Measurements from ENCODE around the gene MCUB.

Gene MCUB

DNA sequence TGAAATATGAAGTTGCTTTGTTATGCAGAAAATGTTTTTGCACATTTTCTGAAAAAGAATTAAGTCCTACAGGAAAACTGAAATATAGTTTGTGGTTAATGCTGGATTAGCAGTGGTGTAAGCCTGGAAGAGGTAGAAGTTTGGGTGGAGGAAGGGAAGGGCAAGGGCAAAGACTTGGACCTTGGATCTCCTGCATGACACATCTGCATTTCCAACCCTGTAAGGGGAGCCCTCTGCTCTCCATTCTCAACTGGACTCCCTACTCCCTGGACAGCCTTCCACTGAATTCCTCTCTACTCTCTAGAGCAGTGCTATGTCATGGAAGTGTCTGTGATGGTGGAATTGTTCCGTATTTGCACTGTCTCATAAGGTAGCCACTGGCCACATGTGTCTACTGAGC is 138.6 kb downstream of the MCUB start:
- Histone ChIP-seq H3K36me3 (replicated peaks) (no peaks in the 10 kb centered on the region), H3K27ac (no peak overlapping the region), H3K4me3 (ENCODE audit: low read depth, low read length) (no peak overlapping the region), H3K27me3 (replicated peaks) (no peaks in the 10 kb centered on the region)
- TF ChIP-seq, protein P1, sequence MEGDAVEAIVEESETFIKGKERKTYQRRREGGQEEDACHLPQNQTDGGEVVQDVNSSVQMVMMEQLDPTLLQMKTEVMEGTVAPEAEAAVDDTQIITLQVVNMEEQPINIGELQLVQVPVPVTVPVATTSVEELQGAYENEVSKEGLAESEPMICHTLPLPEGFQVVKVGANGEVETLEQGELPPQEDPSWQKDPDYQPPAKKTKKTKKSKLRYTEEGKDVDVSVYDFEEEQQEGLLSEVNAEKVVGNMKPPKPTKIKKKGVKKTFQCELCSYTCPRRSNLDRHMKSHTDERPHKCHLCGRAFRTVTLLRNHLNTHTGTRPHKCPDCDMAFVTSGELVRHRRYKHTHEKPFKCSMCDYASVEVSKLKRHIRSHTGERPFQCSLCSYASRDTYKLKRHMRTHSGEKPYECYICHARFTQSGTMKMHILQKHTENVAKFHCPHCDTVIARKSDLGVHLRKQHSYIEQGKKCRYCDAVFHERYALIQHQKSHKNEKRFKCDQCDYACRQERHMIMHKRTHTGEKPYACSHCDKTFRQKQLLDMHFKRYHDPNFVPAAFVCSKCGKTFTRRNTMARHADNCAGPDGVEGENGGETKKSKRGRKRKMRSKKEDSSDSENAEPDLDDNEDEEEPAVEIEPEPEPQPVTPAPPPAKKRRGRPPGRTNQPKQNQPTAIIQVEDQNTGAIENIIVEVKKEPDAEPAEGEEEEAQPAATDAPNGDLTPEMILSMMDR (IDR thresholded peaks at IDR 0.05; ENCODE audit: low read depth, low read length, missing control alignments): no peak
- DNase-seq: no peak
- in situ Hi-C loops (cut with HindIII; ENCODE audit: low pct_ligation_motif_present, low sequenced_read_pairs): no loop called here

DNA sequence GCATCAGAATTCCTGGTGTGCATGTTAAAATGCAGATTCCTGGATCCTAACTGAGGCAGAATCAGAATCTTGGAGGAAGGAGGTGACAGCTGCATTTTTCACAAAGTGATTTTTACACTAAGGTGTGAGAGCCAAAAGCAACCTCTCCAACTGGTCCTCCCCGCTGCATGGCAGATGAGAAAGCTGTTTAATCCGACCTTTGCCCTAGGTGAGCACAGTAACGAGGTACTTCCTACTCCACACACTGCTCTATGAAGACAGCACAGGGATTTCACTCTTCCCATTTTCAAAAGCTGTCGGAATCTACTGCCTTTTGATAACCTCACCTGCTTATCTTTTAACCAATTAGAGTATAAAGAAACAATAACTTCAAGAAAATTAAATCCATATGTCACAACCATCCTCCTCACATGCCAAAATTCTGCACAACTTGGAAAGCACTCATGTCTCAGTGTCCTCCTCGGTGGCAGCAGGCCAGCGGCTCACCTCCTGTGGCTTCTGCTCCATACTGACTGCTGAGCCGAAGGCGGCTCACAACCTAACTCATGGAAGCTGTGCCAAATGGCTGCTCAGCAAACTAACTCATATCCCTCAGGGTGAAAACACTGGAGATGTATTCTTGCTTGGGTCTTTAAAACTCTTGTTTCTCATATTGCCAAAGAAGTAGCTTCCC is 139.6 kb downstream of the MCUB start:
- H3K27ac ChIP-seq: no peak overlapping the region
- H3K4me3 ChIP-seq (ENCODE audit: low read depth, low read length): no peak overlapping the region
- H3K27me3 ChIP-seq (replicated peaks): no peaks in the 10 kb centered on the region
- TF ChIP-seq, protein P1 (IDR thresholded peaks at IDR 0.05; ENCODE audit: low read depth, low read length, missing control alignments): no peak
- in situ Hi-C loops (cut with HindIII; ENCODE audit: low pct_ligation_motif_present, low sequenced_read_pairs): no loop called here
- no peak for DNase-seq
- no peaks in the 10 kb centered on the region for H3K36me3 ChIP-seq (replicated peaks)

DNA sequence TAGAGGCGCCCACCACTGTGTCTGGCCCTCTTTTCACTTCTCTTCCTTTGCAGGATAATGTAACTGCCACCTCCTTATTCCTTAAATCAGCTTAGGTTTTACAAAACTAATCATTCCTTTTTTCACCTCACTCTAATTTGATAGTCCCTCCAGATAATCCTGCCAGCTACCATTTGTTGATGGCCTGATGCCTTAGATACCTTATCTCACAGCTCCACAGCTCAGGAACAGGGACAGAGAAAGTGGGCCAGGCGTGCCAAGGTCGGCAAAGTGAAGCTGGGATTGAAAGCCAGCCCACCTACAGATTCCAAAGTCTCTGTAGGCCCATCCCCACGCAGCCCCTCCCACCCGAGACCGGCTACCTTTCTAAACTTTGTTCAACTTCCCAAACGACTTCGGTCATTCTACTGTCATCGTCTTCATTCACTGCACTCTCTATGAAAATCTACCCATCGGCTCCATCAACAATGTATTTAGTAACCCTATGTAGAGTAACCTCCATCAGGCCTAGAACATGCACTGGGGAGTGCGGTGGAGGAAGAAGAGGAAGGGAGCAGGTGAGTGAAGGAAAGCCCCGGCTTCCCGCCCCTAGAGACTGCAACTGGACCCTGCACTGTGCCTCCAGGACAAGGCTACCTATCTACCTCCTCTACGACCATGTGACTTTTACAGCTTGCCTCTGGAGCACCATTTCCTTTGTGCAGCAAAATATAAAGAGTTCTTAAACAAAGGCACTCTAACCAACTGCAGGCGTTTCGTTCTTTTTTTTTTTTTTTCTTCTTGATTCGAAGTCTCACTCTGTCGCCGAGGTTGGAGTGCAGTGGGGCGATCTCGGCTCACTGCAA is 141.7 kb downstream of the MCUB start:
- no peak for DNase-seq
- Histone ChIP-seq H3K27ac (peak overlapping the region; percentile 56), H3K27me3 (replicated peaks) (no peaks in the 10 kb centered on the region), H3K36me3 (replicated peaks) (no peaks in the 10 kb centered on the region), H3K4me3 (ENCODE audit: low read depth, low read length) (peak overlapping the region; percentile 90)
- TF ChIP-seq, protein P1 (IDR thresholded peaks at IDR 0.05; ENCODE audit: low read depth, low read length, missing control alignments): no peak
- in situ Hi-C loops (cut with HindIII; ENCODE audit: low pct_ligation_motif_present, low sequenced_read_pairs): no loop called here

GRCh38 chr4:109702950-109703663 is 143.1 kb downstream of the MCUB start, which contains the start of gene CASP6:
TSS of gene CASP6 (minus strand) at chr4:109703445. CDS start at chr4:109703395, 50 bp downstream.
- in situ Hi-C loops (cut with HindIII; ENCODE audit: low pct_ligation_motif_present, low sequenced_read_pairs): no loop called here
- Histone ChIP-seq H3K27ac (peak within 1 kb of the TSS; percentile 56), H3K36me3 (replicated peaks) (no peaks in the 10 kb centered on the region), H3K4me3 (ENCODE audit: low read depth, low read length) (peak within 1 kb of the TSS; percentile 90), H3K27me3 (replicated peaks) (no peaks in the 10 kb centered on the region)
- peak; percentile 39 for DNase-seq
- TF ChIP-seq, protein P1 (IDR thresholded peaks at IDR 0.05; ENCODE audit: low read depth, low read length, missing control alignments): peak; percentile 75

DNA sequence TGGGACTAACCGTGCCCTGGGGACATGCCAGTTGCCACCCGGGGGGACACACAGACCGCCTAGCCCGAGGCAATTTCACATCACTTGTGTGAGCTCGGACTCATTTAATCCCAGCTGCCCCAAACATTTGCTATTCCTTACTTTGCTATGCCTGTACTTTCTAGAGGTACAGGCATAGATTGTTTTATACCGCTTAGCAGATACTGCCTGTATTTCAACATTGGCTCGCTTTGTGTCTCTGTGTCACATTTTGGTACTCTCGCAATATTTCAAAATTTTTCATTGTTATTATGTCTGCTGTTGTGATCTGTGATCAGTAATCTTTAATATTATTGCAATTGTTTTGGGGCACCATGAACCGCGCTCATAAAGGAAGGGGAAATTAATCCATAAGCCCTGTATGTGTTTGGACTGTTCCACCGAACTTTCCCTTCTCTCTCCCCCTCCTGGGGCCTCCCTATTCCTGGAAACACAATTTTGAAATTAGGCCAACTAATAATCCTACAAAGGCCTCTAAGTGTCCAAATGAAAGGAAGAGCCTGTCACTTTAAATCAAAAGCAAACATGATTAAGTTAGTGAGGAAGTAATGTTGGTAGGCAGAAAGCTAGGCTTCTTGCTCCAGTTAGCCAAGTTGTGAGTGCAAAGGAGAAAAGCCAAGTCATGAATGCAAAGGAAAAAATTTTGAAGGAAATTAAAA is 143.8 kb downstream of the MCUB start:
- in situ Hi-C loops (cut with HindIII; ENCODE audit: low pct_ligation_motif_present, low sequenced_read_pairs): no loop called here
- peak; percentile 1 for DNase-seq
- no peak overlapping the region for H3K27ac ChIP-seq
- H3K4me3 ChIP-seq (ENCODE audit: low read depth, low read length): peak overlapping the region; percentile 90
- no peaks in the 10 kb centered on the region for H3K27me3 ChIP-seq (replicated peaks)
- no peaks in the 10 kb centered on the region for H3K36me3 ChIP-seq (replicated peaks)
- TF ChIP-seq, protein P1 (IDR thresholded peaks at IDR 0.05; ENCODE audit: low read depth, low read length, missing control alignments): no peak

Measured in brain microvascular endothelial cell (primary cell).